NCI-H1694 treated with DMSO at 0.1 percent for 48 hours (cell line): ENCODE measurements around the gene CDKAL1.

Experiments
- DNase-seq: peaks from one replicate; lab custom pipeline; 2025; lab: John Stamatoyannopoulos, UW

Gene CDKAL1

GRCh38 chr6:20927130-20927860, 393.0 kb downstream of the CDKAL1 start:
- no peak for DNase-seq

GRCh38 chr6:20929283-20929682, 395.0 kb downstream of the CDKAL1 start:
- DNase-seq = no peak

- no peak for DNase-seq
Observed at GRCh38 chr6:20931093-20931492, 396.8 kb downstream of the CDKAL1 start.

- DNase-seq = no peak
Observed at GRCh38 chr6:20931772-20932171, 397.5 kb downstream of the CDKAL1 start.

GRCh38 chr6:20932284-20932683, 398.0 kb downstream of the CDKAL1 start:
- no peak for DNase-seq

GRCh38 chr6:20933057-20933788, 399.0 kb downstream of the CDKAL1 start:
- DNase-seq = no peak

GRCh38 chr6:20936949-20937348, 402.7 kb downstream of the CDKAL1 start:
- no peak for DNase-seq

- DNase-seq = no peak
Observed at GRCh38 chr6:20939161-20939775, 405.0 kb downstream of the CDKAL1 start.

- DNase-seq = no peak
Observed at GRCh38 chr6:20943040-20943627, 408.9 kb downstream of the CDKAL1 start.

- DNase-seq = no peak
Observed at GRCh38 chr6:20943922-20944321, 409.7 kb downstream of the CDKAL1 start.

GRCh38 chr6:20946022-20946421, 411.8 kb downstream of the CDKAL1 start:
- DNase-seq = no peak

- DNase-seq = no peak
Observed at GRCh38 chr6:20946890-20947289, 412.6 kb downstream of the CDKAL1 start.

GRCh38 chr6:20947977-20948376, 413.7 kb downstream of the CDKAL1 start:
- DNase-seq = no peak

GRCh38 chr6:20948556-20948955, 414.3 kb downstream of the CDKAL1 start:
- no peak for DNase-seq

GRCh38 chr6:20949138-20949537, 414.9 kb downstream of the CDKAL1 start:
- no peak for DNase-seq

GRCh38 chr6:20952699-20953474, 418.6 kb downstream of the CDKAL1 start:
- no peak for DNase-seq

GRCh38 chr6:20954315-20954714, 420.1 kb downstream of the CDKAL1 start:
- no peak for DNase-seq

GRCh38 chr6:20955131-20955530, 420.9 kb downstream of the CDKAL1 start:
- DNase-seq = no peak

- DNase-seq = no peak
Observed at GRCh38 chr6:20955751-20956150, 421.5 kb downstream of the CDKAL1 start.

- DNase-seq = no peak
Observed at GRCh38 chr6:20960067-20960466, 425.8 kb downstream of the CDKAL1 start.

- DNase-seq = no peak
Observed at GRCh38 chr6:20965276-20965675, 431.0 kb downstream of the CDKAL1 start.

- no peak for DNase-seq
Observed at GRCh38 chr6:20965915-20966314, 431.7 kb downstream of the CDKAL1 start.
